Vagina (tissue), 2 donors: ENCODE measurements around the gene WDR81. TPM values are rescaled to one million over a fixed set of nuclear protein-coding genes. Genes with fewer than 3 reads are reported as not detected.
A peak's percentile ranks its signal among the peaks of the same experiment; 100 is the strongest.

Source experiments
- DNase-seq, 2 donors: peaks; one replicate each; pipeline ENCODE4 v3.0.0-alpha.2; 2017; ENCODE audit errors: extremely low spot score in 2 of 2
- H3K27ac ChIP-seq: fragments of 200-600 bp; sonication (generic); one replicate; pipeline ENCODE4 v1.5.1; 2019
- H3K27me3 ChIP-seq: fragments of 200-600 bp; sonication (generic); one replicate; pipeline ENCODE4 v1.5.1; 2019
- H3K36me3 ChIP-seq, 2 donors: fragments of 200-600 bp; sonication (generic); one replicate each; pipeline ENCODE4 v1.5.1; 2017 to 2019
- H3K4me1 ChIP-seq: fragments of 200-600 bp; sonication (generic); one replicate; pipeline ENCODE4 v1.5.1; 2019
- H3K4me3 ChIP-seq, 2 donors: fragments of 200-600 bp; sonication (generic); 1 replicate in 1 of 2; 2 replicates in 1 of 2; pipeline ENCODE4 v1.5.1; 2016 to 2019
- H3K9me3 ChIP-seq: fragments of 200-600 bp; sonication (generic); one replicate; pipeline ENCODE4 v1.5.1; 2019
- POLR2A ChIP-seq, 2 donors: fragments of 450-650 bp; IDR thresholded peaks; one replicate each; pipeline ENCODE4 v1.6.1; 2017; ENCODE audit warnings: antibody characterized with exemption in 2 of 2, mild to moderate bottlenecking in 2 of 2, moderate library complexity in 2 of 2
- POLR2AphosphoS5 ChIP-seq, 2 donors: sonication (generic); formaldehyde crosslinking; IDR thresholded peaks; one replicate each; pipeline ENCODE4 v1.9.0; 2017; ENCODE audit warnings: antibody characterized with exemption in 2 of 2, mild to moderate bottlenecking in 2 of 2, low read depth in 1 of 2; ENCODE audit not compliant: insufficient read depth in 1 of 2
- intact Hi-C: fragments of 100-400 bp; cut with DNase I; formaldehyde crosslinking; loops from one replicate; pipeline ENCODE4 v1.15.1; 2023
- total RNA-seq: library from RNA; depleted of rRNA; stranded (reverse); fragments of >200 nt; gene quantifications from one replicate; pipeline ENCODE4 v1.2.3, GENCODE V29; 2016
- TF ChIP-seq, protein P1 (sequence below), 3 experiments: fragments of 450-650 bp in 2 of 3; fragments of 200-600 bp in 1 of 3; sonication (generic) in 1 of 3; IDR thresholded peaks; one replicate each; pipeline ENCODE4 v1.5.1; 2017 to 2019; ENCODE audit warnings: antibody characterized with exemption in 3 of 3, mild to moderate bottlenecking in 2 of 3, moderate library complexity in 2 of 3

The WDR81 gene
- total RNA-seq, 1 donor from 2014 or later, result 57.2 TPM

DNA sequence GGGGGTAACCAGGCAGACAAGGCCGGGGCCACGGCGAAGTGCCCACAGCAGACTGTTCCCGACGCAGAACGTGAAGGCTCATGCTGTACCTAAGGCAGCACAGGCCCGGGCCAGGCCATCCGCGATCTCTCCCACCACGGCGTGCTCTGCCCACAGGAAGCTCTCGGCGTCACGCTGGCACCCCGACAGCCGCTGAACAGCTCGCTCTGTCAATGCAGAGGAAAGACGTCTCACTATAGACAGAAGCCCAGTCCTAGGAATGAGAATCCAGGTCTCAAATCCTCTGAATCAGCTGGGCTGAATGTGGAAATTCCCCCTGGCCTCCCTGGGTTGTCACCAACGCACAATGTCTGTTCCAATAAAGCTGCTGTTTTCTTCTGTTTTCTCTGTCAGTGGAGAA, 58.8 kb downstream of the WDR81 start:
- Histone ChIP-seq H3K36me3 (no peaks in the 10 kb centered on the region), H3K27ac (peak overlapping the region; percentile 97), H3K27me3 (no peaks in the 10 kb centered on the region), H3K4me1 (peaks cover 83% of the 10 kb centered on the region), H3K4me3 (no peak overlapping the region), H3K9me3 (no peaks in the 10 kb centered on the region)
- intact Hi-C loops, result loop anchor here (2.0 kb wide), 1 partner anchor 66 kb away; no protein-coding TSS in a partner anchor
- TF ChIP-seq POLR2A (IDR thresholded peaks at IDR 0.05) (no peak), POLR2AphosphoS5 (IDR thresholded peaks at IDR 0.05; ENCODE audit: insufficient read depth in 1 of 2, low read depth in 1 of 2) (peak in 1 of 2 donors; percentile 50)
- TF ChIP-seq, protein P1, sequence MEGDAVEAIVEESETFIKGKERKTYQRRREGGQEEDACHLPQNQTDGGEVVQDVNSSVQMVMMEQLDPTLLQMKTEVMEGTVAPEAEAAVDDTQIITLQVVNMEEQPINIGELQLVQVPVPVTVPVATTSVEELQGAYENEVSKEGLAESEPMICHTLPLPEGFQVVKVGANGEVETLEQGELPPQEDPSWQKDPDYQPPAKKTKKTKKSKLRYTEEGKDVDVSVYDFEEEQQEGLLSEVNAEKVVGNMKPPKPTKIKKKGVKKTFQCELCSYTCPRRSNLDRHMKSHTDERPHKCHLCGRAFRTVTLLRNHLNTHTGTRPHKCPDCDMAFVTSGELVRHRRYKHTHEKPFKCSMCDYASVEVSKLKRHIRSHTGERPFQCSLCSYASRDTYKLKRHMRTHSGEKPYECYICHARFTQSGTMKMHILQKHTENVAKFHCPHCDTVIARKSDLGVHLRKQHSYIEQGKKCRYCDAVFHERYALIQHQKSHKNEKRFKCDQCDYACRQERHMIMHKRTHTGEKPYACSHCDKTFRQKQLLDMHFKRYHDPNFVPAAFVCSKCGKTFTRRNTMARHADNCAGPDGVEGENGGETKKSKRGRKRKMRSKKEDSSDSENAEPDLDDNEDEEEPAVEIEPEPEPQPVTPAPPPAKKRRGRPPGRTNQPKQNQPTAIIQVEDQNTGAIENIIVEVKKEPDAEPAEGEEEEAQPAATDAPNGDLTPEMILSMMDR (IDR thresholded peaks at IDR 0.05), result no peak
- no peak for DNase-seq

DNA sequence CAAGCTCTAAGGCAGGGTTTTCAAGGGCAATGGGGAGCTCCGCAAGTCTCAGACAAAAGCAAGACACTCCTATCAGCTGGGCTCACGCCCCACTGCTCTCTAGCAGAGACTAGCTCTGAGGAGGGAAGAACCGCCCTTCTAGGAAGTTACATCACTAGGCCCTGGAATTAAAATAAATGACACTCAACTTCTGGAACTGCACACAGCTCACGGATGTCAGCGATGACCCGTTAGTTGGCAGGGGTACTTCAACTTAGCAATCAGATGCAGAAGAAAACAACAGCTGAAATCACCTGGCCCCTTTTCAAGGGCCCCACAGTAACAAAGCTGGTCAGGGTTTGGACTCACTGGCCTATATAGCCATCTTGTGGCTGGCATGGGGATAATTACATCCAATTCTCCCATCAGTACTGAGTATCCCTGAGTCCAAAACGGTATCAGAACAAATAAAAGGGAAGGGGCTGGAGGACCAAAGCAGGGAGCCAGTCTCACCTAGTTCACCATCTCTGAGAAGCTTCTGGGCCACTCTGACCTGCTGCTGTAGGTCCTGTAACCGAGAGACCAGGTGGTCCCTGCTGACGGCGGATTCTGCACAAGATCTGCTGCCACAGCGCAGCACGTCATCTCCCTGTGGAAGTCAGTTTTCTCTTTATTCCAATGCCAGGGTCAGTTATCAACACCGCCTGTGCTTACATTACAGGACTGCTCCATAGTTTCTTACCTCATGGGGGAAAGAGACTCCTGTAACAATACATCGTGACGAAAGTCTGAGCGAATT, 59.5 kb downstream of the WDR81 start:
- H3K27me3 ChIP-seq, result no peaks in the 10 kb centered on the region
- H3K36me3 ChIP-seq, result no peaks in the 10 kb centered on the region
- peaks cover 76% of the 10 kb centered on the region for H3K4me1 ChIP-seq
- no peak overlapping the region for H3K4me3 ChIP-seq
- no peaks in the 10 kb centered on the region for H3K9me3 ChIP-seq
- H3K27ac ChIP-seq, result peak overlapping the region; percentile 97
- intact Hi-C loops, result loop anchor here (2.0 kb wide), 1 partner anchor 67 kb away; no protein-coding TSS in a partner anchor
- peak in 1 of 2 donors; percentile 99 for DNase-seq
- TF ChIP-seq POLR2AphosphoS5 (IDR thresholded peaks at IDR 0.05; ENCODE audit: insufficient read depth in 1 of 2, low read depth in 1 of 2) (peak in 1 of 2 donors; percentile 98), POLR2A (IDR thresholded peaks at IDR 0.05) (peak in 1 of 2 donors; percentile 63)
- TF ChIP-seq, protein P1 (IDR thresholded peaks at IDR 0.05), result peak; percentile 58 to 93 (median 78)

DNA sequence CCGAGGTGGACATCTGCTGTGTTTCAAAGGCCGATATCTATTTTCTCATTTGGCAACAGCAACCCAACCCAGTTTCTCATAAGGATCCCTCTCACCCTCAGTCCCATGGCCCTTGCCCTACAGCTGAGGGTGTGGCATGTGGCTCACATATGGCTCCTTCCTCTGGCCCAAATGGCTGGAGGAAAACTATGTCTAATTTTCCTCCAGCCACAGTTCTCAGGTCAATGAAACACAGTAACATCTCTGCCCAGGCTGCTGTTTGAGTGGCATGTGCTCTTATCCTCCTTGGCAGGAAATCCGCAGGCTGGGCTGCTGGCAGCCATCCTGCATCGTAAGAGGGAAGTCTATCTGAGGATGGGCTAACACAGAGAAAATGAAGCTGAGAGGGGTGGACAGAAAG, 61.4 kb downstream of the WDR81 start:
- H3K27ac ChIP-seq, result peak overlapping the region; percentile 85
- TF ChIP-seq POLR2A (IDR thresholded peaks at IDR 0.05), result no peak
- TF ChIP-seq, protein P1 (IDR thresholded peaks at IDR 0.05), result no peak
- no peak for TF ChIP-seq POLR2AphosphoS5 (IDR thresholded peaks at IDR 0.05; ENCODE audit: insufficient read depth in 1 of 2, low read depth in 1 of 2)
- H3K9me3 ChIP-seq, result no peaks in the 10 kb centered on the region
- no peak for DNase-seq
- intact Hi-C loops, result loop anchor here (5.0 kb wide), 1 partner anchor 119 kb away; no protein-coding TSS in a partner anchor
- no peaks in the 10 kb centered on the region for H3K27me3 ChIP-seq
- H3K4me1 ChIP-seq, result peaks cover 60% of the 10 kb centered on the region
- no peaks in the 10 kb centered on the region for H3K36me3 ChIP-seq
- no peak overlapping the region for H3K4me3 ChIP-seq

DNA sequence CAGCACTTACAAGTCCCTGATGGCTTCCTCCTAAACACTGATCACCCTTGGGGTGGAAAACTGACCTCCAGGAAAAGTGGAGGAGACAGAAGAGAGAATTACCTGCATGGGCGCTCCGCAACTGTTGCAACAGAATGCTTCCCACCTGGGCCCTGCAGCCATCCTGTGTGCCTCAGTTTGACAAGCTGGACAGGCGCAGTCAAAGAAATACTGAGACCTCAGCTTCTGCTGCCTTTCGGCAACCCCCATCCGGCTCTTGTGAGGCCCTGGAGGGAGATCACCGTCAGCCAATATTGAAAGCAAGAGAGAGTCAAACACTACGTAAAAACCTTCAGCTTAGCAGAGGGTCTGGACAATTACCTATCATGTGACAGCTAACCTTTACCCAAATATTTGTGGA, 62.2 kb downstream of the WDR81 start:
- H3K4me3 ChIP-seq, result no peak overlapping the region
- H3K4me1 ChIP-seq, result peaks cover 53% of the 10 kb centered on the region
- TF ChIP-seq, protein P1 (IDR thresholded peaks at IDR 0.05), result no peak
- no peaks in the 10 kb centered on the region for H3K27me3 ChIP-seq
- no peak for DNase-seq
- H3K36me3 ChIP-seq, result no peaks in the 10 kb centered on the region
- intact Hi-C loops, result loop anchor here (5.0 kb wide), 1 partner anchor 119 kb away; no protein-coding TSS in a partner anchor
- no peaks in the 10 kb centered on the region for H3K9me3 ChIP-seq
- peak overlapping the region; percentile 85 for H3K27ac ChIP-seq
